HepG2 (cell line): ENCODE measurements around the gene FGFR2. TPM values are rescaled to one million over a fixed set of nuclear protein-coding genes. Genes with fewer than 3 reads are reported as not detected.

Experiments used
- ATAC-seq: fragments of 200-7000 bp; cut with Tn5 transposase; 3 replicates; pipeline ENCODE4 v1.9.1; 2020; ENCODE audit warnings: mild to moderate bottlenecking, moderate library complexity
- Bru-seq: library from RNA; stranded (reverse); fragments of 400-500 nt; gene quantifications from one replicate; lab custom pipeline; 2021; lab: Mats Ljungman, UMichigan
- BruChase-seq, 2 experiments: library from RNA; stranded (reverse); fragments of 400-500 nt; gene quantifications; one replicate each; lab custom pipeline; 2021; lab: Mats Ljungman, UMichigan
- BruUV-seq: library from RNA; stranded (reverse); fragments of 400-500 nt; replicated peaks from 2 replicates; lab custom pipeline; 2021; lab: Mats Ljungman, UMichigan
- CTCF ChIA-PET: fragments of 300-600 bp; formaldehyde crosslinking; extraction: SDS; loops from one replicate; lab custom pipeline; 2021; ENCODE audit warnings: low total read pairs, inconsistent platforms, low intra/inter-chr PET ratio; lab: Yijun Ruan, JAX
- POLR2A ChIA-PET: fragments of 350-600 bp; sonication (Branson Sonifier 250); formaldehyde crosslinking; loops from one replicate; lab custom pipeline; 2020; ENCODE audit warnings: antibody characterized with exemption, inconsistent platforms; lab: Yijun Ruan, JAX
- DNase-seq: peaks from one replicate; pipeline ENCODE4 v3.0.0-alpha.2; 2015; ENCODE audit warnings: low spot score
- FAIRE-seq: peaks from 3 replicates; lab custom pipeline; 2011; peaks lifted over from hg19 to GRCh38; lab: Jason Lieb, UNC
- H2AFZ ChIP-seq: one replicate; pipeline ENCODE4 v1.6.1; 2011; ENCODE audit warnings: low read length, inconsistent platforms
- H3K27ac ChIP-seq: fragments of 300-600 bp; 3 replicates; pipeline ENCODE4 v1.8.0; 2011; ENCODE audit warnings: mixed run types, mild to moderate bottlenecking, mixed read lengths, low read length, inconsistent platforms; ENCODE audit not compliant: insufficient read depth; ENCODE audit errors: extremely low read length
- H3K27me3 ChIP-seq, 2 experiments: fragments of 200-600 bp in 1 of 2; 2 replicates in 1 of 2; 3 replicates in 1 of 2; pipeline versions ENCODE4 v1.6.0 to v1.8.0; 2011; ENCODE audit warnings: low read length in 2 of 2, mild to moderate bottlenecking in 2 of 2, moderate library complexity in 2 of 2, inconsistent platforms in 1 of 2; ENCODE audit not compliant: insufficient read depth in 2 of 2, control insufficient read depth in 1 of 2
- H3K36me3 ChIP-seq, 2 experiments: fragments of 200-600 bp in 1 of 2; replicated peaks in 1 of 2; 2 replicates in 1 of 2; 3 replicates in 1 of 2; pipeline versions ENCODE4 v1.5.1 to v1.8.0; 2011; ENCODE audit warnings: low read length in 2 of 2, inconsistent platforms in 1 of 2; ENCODE audit not compliant: insufficient read depth in 2 of 2, control insufficient read depth in 1 of 2
- H3K4me1 ChIP-seq: 2 replicates; pipeline ENCODE4 v1.5.1; 2012; ENCODE audit warnings: low read length, inconsistent platforms; ENCODE audit not compliant: insufficient read depth
- H3K4me2 ChIP-seq: 2 replicates; pipeline ENCODE4 v1.6.0; 2011; ENCODE audit warnings: low read depth, low read length, inconsistent platforms
- H3K4me3 ChIP-seq, 3 experiments: fragments of 200-600 bp in 1 of 3; sonication (generic), shearing (Covaris generic) in 1 of 3; replicated peaks in 1 of 3; 2 replicates each; pipeline ENCODE4 v1.5.1; 2011 to 2016; ENCODE audit warnings: low read length in 3 of 3, inconsistent platforms in 2 of 3, low read depth in 2 of 3, mild to moderate bottlenecking in 2 of 3, control low read depth in 1 of 3, mixed read lengths in 1 of 3; ENCODE audit not compliant: insufficient read depth in 1 of 3
- H3K79me2 ChIP-seq: one replicate; pipeline ENCODE4 v1.6.1; 2011; ENCODE audit warnings: low read length, inconsistent platforms; ENCODE audit not compliant: insufficient read depth
- H3K9ac ChIP-seq: 2 replicates; pipeline ENCODE4 v1.6.0; 2011; ENCODE audit warnings: mild to moderate bottlenecking, low read depth, low read length, inconsistent platforms; ENCODE audit not compliant: insufficient read depth
- H3K9me3 ChIP-seq: 2 replicates; pipeline ENCODE4 v1.5.1; 2012; ENCODE audit warnings: mild to moderate bottlenecking, low read length
- H4K20me1 ChIP-seq: 2 replicates; pipeline ENCODE4 v1.6.0; 2011; ENCODE audit warnings: inconsistent platforms, mild to moderate bottlenecking, low read length, moderate library complexity; ENCODE audit not compliant: insufficient read depth
- BCL3 ChIP-seq: sonication (generic); formaldehyde crosslinking; IDR thresholded peaks from 2 replicates; pipeline ENCODE4 v1.5.1; 2020; ENCODE audit warnings: mild to moderate bottlenecking, missing genetic modification reagents, moderate library complexity
- EEA1 ChIP-seq: sonication (generic); formaldehyde crosslinking; IDR thresholded peaks from 2 replicates; pipeline ENCODE4 v1.5.1; 2020; ENCODE audit warnings: mild to moderate bottlenecking, missing genetic modification reagents, borderline replicate concordance
- GABPB1 ChIP-seq: IDR thresholded peaks from 2 replicates; pipeline ENCODE4 v1.6.1; 2016; ENCODE audit warnings: mild to moderate bottlenecking, missing genetic modification reagents, moderate library complexity, missing compliant biosample characterization
- IKZF1 ChIP-seq: fragments of 450-650 bp; IDR thresholded peaks from 2 replicates; pipeline ENCODE4 v1.7.1; 2016
- PHF21A ChIP-seq: sonication (generic); formaldehyde crosslinking; IDR thresholded peaks from 2 replicates; pipeline ENCODE4 v1.5.0; 2020; ENCODE audit warnings: mild to moderate bottlenecking, missing genetic modification reagents
- RNF2 ChIP-seq: fragments of 450-650 bp; conservative IDR thresholded peaks from 2 replicates; pipeline ENCODE4 v1.6.1; 2016; ENCODE audit warnings: low read depth
- SP5 ChIP-seq: IDR thresholded peaks from 2 replicates; pipeline ENCODE4 v1.6.1; 2016; ENCODE audit warnings: low read depth, borderline replicate concordance
- SRSF1 ChIP-seq: fragments of 200-400 bp; formaldehyde crosslinking; optimal IDR thresholded peaks from 2 replicates; pipeline ENCODE3; 2017; ENCODE audit warnings: mild to moderate bottlenecking, low read depth, low read length, moderate library complexity
- XRCC5 ChIP-seq: fragments of 200-400 bp; formaldehyde crosslinking; optimal IDR thresholded peaks from 2 replicates; pipeline ENCODE3; 2017; ENCODE audit warnings: mild to moderate bottlenecking, low read length
- ZIK1 ChIP-seq: sonication (generic); formaldehyde crosslinking; IDR thresholded peaks from 2 replicates; pipeline ENCODE4 v1.5.0; 2020; ENCODE audit warnings: mild to moderate bottlenecking, low read depth, missing genetic modification reagents, borderline replicate concordance
- ZNF451 ChIP-seq: sonication (generic); formaldehyde crosslinking; IDR thresholded peaks from 2 replicates; pipeline ENCODE4 v1.5.0; 2020; ENCODE audit warnings: mild to moderate bottlenecking, missing genetic modification reagents
- ZNF777 ChIP-seq: sonication (generic); formaldehyde crosslinking; IDR thresholded peaks from 2 replicates; pipeline ENCODE4 v1.4.0; 2020; ENCODE audit warnings: missing genetic modification reagents
- ZNF841 ChIP-seq: sonication (generic); formaldehyde crosslinking; IDR thresholded peaks from 2 replicates; pipeline ENCODE4 v1.8.1; 2023; ENCODE audit warnings: missing genetic modification reagents, borderline replicate concordance
- WGBS: methylation state at CpG from one replicate; pipeline ENCODE4 v1.1.6; 2017; ENCODE audit warnings: low lambda C conversion rate; 5-methylcytosine and 5-hydroxymethylcytosine counted together
- in situ Hi-C: cut with HindIII; loops from 2 replicates; pipeline ENCODE4 v1.10.0; 2017; ENCODE audit warnings: low pct_unique_long_range_greater_than_20kb; ENCODE audit not compliant: extremely low pct_ligation_motif_present
- intact Hi-C: fragments of 100-400 bp; cut with micrococcal nuclease; formaldehyde crosslinking; loops from one replicate; pipeline ENCODE4 v1.10.0; 2022; ENCODE audit not compliant: unreplicated experiment
- long read RNA-seq, 2 experiments: library from RNA in 1 of 2; library from polyadenylated mRNA in 1 of 2; stranded (forward) in 1 of 2; unstranded in 1 of 2; transcript quantifications; one replicate each; pipeline ENCODE4 v2.0.0, GENCODE V29; 2019 to 2022
- polyA minus RNA-seq, 3 experiments: library from RNA; depleted of rRNA, polyadenylated mRNA; stranded (reverse); fragments of >200 nt; gene quantifications; 2 replicates each; pipeline ENCODE4 v1.2.3, GENCODE V29; 2011; ENCODE audit warnings: low replicate concordance in 1 of 3
- polyA plus RNA-seq, 8 experiments: library from polyadenylated mRNA; depleted of rRNA in 3 of 8; stranded (reverse) in 7 of 8; unstranded in 1 of 8; fragments of >200 nt; fragmentation: Illumina TruSeq in 4 of 8; extraction: Trizol in 4 of 8; gene quantifications; 2 replicates each; pipeline versions ENCODE4 v1.2.1 to v1.2.3, GENCODE V29; 2011 to 2016; ENCODE audit warnings: low read depth in 4 of 8, missing spikeins in 1 of 8, mixed read lengths in 1 of 8; ENCODE audit not compliant: insufficient read depth in 1 of 8
- total RNA-seq, 5 experiments: library from RNA; depleted of rRNA; stranded (reverse); fragments of >200 nt; fragmentation: Illumina TruSeq; extraction: Trizol; gene quantifications; 2 replicates each; pipeline ENCODE4 v1.2.3, GENCODE V29; 2016; ENCODE audit warnings: low read depth in 1 of 5
- TF ChIP-seq, protein P1 (sequence below): sonication (generic); formaldehyde crosslinking; IDR thresholded peaks from 2 replicates; pipeline ENCODE4 v1.4.0; 2020; ENCODE audit warnings: missing genetic modification reagents
- TF ChIP-seq, protein P2 (sequence below): IDR thresholded peaks from 2 replicates; pipeline ENCODE4 v1.6.1; 2012; ENCODE audit warnings: inconsistent platforms

The FGFR2 gene
- total RNA-seq (2016; rRNA removed; fragmentation: Illumina TruSeq; extraction: Trizol) (1.4 and 2.6 TPM in 2 replicates), polyA plus RNA-seq (2011; rRNA removed) (1.2 and 1.6 TPM in 2 replicates), polyA minus RNA-seq (2011; rRNA and poly(A)+ RNA removed; ENCODE audit: low replicate concordance) (0.12 and 1.0 TPM in 2 replicates), Bru-seq, nascent RNA (percentile 44 among the genes with signal in this experiment), BruChase-seq, experiment 1, labeled RNA remaining after a 6-hour chase (percentile 51 among the genes with signal in this experiment), BruChase-seq, experiment 2, labeled RNA remaining after a 2-hour chase (percentile 46 among the genes with signal in this experiment)
- 1.8 and 2.8 TPM in 2 replicates for total RNA-seq (2016; cell fraction: cytosol; rRNA removed; fragmentation: Illumina TruSeq; extraction: Trizol; ENCODE audit: low read depth)
- total RNA-seq (2016; cell fraction: insoluble cytoplasmic fraction; rRNA removed; fragmentation: Illumina TruSeq; extraction: Trizol) = 1.8 and 2.2 TPM in 2 replicates
- total RNA-seq (2016; cell fraction: membrane; rRNA removed; fragmentation: Illumina TruSeq; extraction: Trizol) = 1.2 and 1.7 TPM in 2 replicates
- total RNA-seq (2016; cell fraction: nucleus; rRNA removed; fragmentation: Illumina TruSeq; extraction: Trizol) = 3.3 and 4.2 TPM in 2 replicates
- 0.82 and 1.0 TPM in 2 replicates for polyA plus RNA-seq (2011; cell fraction: cytosol; rRNA removed)
- 2.9 and 4.4 TPM in 2 replicates for polyA plus RNA-seq (2011; cell fraction: nucleus; rRNA removed)
- 0.41 and 1.3 TPM in 2 replicates for polyA plus RNA-seq (2012)
- 0.15 and 0.22 TPM in 2 replicates for polyA plus RNA-seq (2016; cell fraction: cytosol; fragmentation: Illumina TruSeq; extraction: Trizol; ENCODE audit: low read depth)
- polyA plus RNA-seq (2016; cell fraction: insoluble cytoplasmic fraction; fragmentation: Illumina TruSeq; extraction: Trizol; ENCODE audit: low read depth) = 1.6 and 1.9 TPM in 2 replicates
- 0.44 and 0.58 TPM in 2 replicates for polyA plus RNA-seq (2016; cell fraction: membrane; fragmentation: Illumina TruSeq; extraction: Trizol; ENCODE audit: low read depth)
- polyA plus RNA-seq (2016; cell fraction: nucleus; fragmentation: Illumina TruSeq; extraction: Trizol; ENCODE audit: insufficient read depth, low read depth) = 9.1 and 11.3 TPM in 2 replicates
- 0.70 and 0.89 TPM in 2 replicates for polyA minus RNA-seq (2011; cell fraction: cytosol; rRNA and poly(A)+ RNA removed)
- 1.7 and 2.3 TPM in 2 replicates for polyA minus RNA-seq (2011; cell fraction: nucleus; rRNA and poly(A)+ RNA removed)
- long read RNA-seq, experiment 1, partial matches to known transcripts = 1 of 2 reads
- long read RNA-seq, experiment 1, other reads (novel, unspliced or antisense) = 1 of 2 reads
- long read RNA-seq, experiment 2, partial matches to known transcripts = 0 of 3 reads
- long read RNA-seq, experiment 2, other reads (novel, unspliced or antisense) = 3 of 3 reads

DNA sequence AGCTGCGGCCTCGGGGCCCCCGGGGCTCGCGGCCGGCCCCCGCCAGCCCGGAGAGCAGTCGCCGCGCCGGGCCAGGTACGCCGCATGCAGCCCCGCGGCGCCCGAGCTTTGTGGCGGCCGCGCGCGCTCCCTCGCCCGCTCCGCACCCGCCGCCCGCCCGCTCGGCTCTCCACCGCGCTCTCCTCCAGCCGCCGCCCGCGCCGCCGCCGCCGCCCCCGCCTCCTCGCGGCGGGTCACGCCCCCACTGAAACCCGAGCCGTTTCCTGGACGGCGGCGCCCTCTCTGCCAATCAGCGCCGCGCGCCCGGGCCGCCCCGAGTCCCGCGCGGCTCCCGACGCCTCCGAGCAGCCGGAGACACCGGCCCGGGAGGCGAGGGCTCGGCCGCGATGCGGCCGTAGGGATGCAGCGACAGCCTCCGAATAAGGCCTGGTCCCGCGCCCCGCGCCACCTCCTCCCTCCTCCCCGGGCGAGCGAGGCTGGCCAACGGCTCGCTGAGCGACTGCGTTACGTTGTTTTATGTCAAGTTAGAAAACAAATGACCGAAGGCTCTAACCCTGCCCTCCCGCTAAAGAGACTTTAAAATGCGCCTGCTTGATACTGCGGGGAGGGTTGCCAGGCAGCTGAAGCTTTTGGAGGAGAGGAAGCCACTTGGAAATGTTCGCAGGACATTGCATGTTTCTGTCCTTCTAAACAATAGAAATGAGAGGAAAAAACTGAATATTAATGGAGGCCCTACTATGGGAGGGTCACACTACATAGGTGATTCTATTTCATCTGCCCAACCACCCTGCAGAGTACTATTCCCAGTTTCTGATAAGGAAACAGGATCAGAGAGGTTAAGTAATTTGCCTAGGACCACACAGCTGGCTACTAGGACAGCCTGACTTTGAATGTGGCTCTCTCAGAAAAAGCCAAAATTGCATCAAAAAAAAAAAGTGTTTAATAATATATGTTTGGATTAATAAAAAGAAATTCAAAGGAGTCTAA lies at the start of gene FGFR2:
Gene FGFR2, minus strand, starts transcription at position 182 of the 987 bp plus-strand sequence. CDS start 4,627 bp downstream, outside the sequence.
- H2AFZ ChIP-seq = no peak within 1 kb of the TSS
- peaks cover 5 to 45% of the 10 kb centered on the region in 2 experiments; a peak in 4 of 5 replicates for H3K27me3 ChIP-seq
- peak within 1 kb of the TSS; percentile 54 to 71 (median 55) for H3K4me3 ChIP-seq
- in situ Hi-C loops = no loop called here
- peak within 1 kb of the TSS; percentile 89 for H3K4me2 ChIP-seq
- peaks cover 27% of the 10 kb centered on the region for H3K4me1 ChIP-seq
- H4K20me1 ChIP-seq = no peaks in the 10 kb centered on the region
- DNase-seq = peak; percentile 46
- H3K27ac ChIP-seq = no peak within 1 kb of the TSS
- H3K79me2 ChIP-seq = no peaks in the 10 kb centered on the region
- POLR2A ChIA-PET = no interaction called here
- no peaks in the 10 kb centered on the region for H3K9me3 ChIP-seq
- WGBS = 2% methylated on average over 12 of the region's 92 CpGs
- CTCF ChIA-PET = no interaction called here
- BruUV-seq = no TSS peak
- intact Hi-C loops = loop anchor here (5.0 kb wide), 1 partner anchor 536 kb away; no protein-coding TSS in a partner anchor
- H3K9ac ChIP-seq = 0 out of 2 replicates have a peak within 1 kb of the TSS, but pooled peaks have one; percentile 25
- FAIRE-seq = no peak
- no peaks in the 10 kb centered on the region for H3K36me3 ChIP-seq
- ATAC-seq = peak; percentile 93
- TF ChIP-seq, protein P1, sequence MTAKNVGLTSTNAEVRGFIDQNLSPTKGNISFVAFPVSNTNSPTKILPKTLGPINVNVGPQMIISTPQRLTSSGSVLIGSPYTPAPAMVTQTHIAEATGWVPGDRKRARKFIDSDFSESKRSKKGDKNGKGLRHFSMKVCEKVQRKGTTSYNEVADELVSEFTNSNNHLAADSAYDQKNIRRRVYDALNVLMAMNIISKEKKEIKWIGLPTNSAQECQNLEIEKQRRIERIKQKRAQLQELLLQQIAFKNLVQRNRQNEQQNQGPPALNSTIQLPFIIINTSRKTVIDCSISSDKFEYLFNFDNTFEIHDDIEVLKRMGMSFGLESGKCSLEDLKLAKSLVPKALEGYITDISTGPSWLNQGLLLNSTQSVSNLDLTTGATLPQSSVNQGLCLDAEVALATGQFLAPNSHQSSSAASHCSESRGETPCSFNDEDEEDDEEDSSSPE (CRISPR knock-in tag) = peak; percentile 70
- TF ChIP-seq ZNF777 (CRISPR knock-in tag) = peak; percentile 96
- no peak for TF ChIP-seq XRCC5
- peak; percentile 55; the same call in 1 of the 2 replicates for TF ChIP-seq ZNF841 (CRISPR knock-in tag)
- no peak for TF ChIP-seq IKZF1
- peak; percentile 13; the same call in 1 of the 2 replicates for TF ChIP-seq SP5 (CRISPR knock-in tag)
- TF ChIP-seq ZNF451 = no peak
- TF ChIP-seq GABPB1 = peak; percentile 79
- TF ChIP-seq PHF21A (CRISPR knock-in tag) = 0 out of 2 replicates have a peak, but pooled peaks have one; percentile 26
- TF ChIP-seq RNF2 = peak; percentile 72; the same call in 1 of the 2 replicates
- TF ChIP-seq, protein P2, sequence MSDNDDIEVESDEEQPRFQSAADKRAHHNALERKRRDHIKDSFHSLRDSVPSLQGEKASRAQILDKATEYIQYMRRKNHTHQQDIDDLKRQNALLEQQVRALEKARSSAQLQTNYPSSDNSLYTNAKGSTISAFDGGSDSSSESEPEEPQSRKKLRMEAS = peak; percentile 79
- peak; percentile 38; the same call in 1 of the 2 replicates for TF ChIP-seq BCL3 (CRISPR knock-in tag)
- TF ChIP-seq SRSF1 = no peak
- 0 out of 2 replicates have a peak, but pooled peaks have one; percentile 37 for TF ChIP-seq EEA1 (CRISPR knock-in tag)
- TF ChIP-seq ZIK1 (CRISPR knock-in tag) = 0 out of 2 replicates have a peak, but pooled peaks have one; percentile 57
